HepG2 (cell line): ENCODE data around the gene TMEM132D. TPM values are rescaled to one million over a fixed set of nuclear protein-coding genes. Genes with fewer than 3 reads are reported as not detected.

Experiments used
- ATAC-seq: fragments of 200-7000 bp; cut with Tn5 transposase; 3 replicates; pipeline ENCODE4 v1.9.1; 2020; ENCODE audit warnings: mild to moderate bottlenecking, moderate library complexity
- BruUV-seq: library from RNA; stranded (reverse); fragments of 400-500 nt; replicated peaks from 2 replicates; lab custom pipeline; 2021; lab: Mats Ljungman, UMichigan
- CTCF ChIA-PET: fragments of 300-600 bp; formaldehyde crosslinking; extraction: SDS; loops from one replicate; lab custom pipeline; 2021; ENCODE audit warnings: low total read pairs, inconsistent platforms, low intra/inter-chr PET ratio; lab: Yijun Ruan, JAX
- POLR2A ChIA-PET: fragments of 350-600 bp; sonication (Branson Sonifier 250); formaldehyde crosslinking; loops from one replicate; lab custom pipeline; 2020; ENCODE audit warnings: antibody characterized with exemption, inconsistent platforms; lab: Yijun Ruan, JAX
- DNase-seq: peaks from one replicate; pipeline ENCODE4 v3.0.0-alpha.2; 2015; ENCODE audit warnings: low spot score
- FAIRE-seq: peaks from 3 replicates; lab custom pipeline; 2011; peaks lifted over from hg19 to GRCh38; lab: Jason Lieb, UNC
- H2AFZ ChIP-seq: one replicate; pipeline ENCODE4 v1.6.1; 2011; ENCODE audit warnings: low read length, inconsistent platforms
- H3K27ac ChIP-seq: fragments of 300-600 bp; 3 replicates; pipeline ENCODE4 v1.8.0; 2011; ENCODE audit warnings: mixed run types, mild to moderate bottlenecking, mixed read lengths, low read length, inconsistent platforms; ENCODE audit not compliant: insufficient read depth; ENCODE audit errors: extremely low read length
- H3K27me3 ChIP-seq, 2 experiments: fragments of 200-600 bp in 1 of 2; 2 replicates in 1 of 2; 3 replicates in 1 of 2; pipeline versions ENCODE4 v1.6.0 to v1.8.0; 2011; ENCODE audit warnings: low read length in 2 of 2, mild to moderate bottlenecking in 2 of 2, moderate library complexity in 2 of 2, inconsistent platforms in 1 of 2; ENCODE audit not compliant: insufficient read depth in 2 of 2, control insufficient read depth in 1 of 2
- H3K36me3 ChIP-seq, 2 experiments: fragments of 200-600 bp in 1 of 2; replicated peaks in 1 of 2; 2 replicates in 1 of 2; 3 replicates in 1 of 2; pipeline versions ENCODE4 v1.5.1 to v1.8.0; 2011; ENCODE audit warnings: low read length in 2 of 2, inconsistent platforms in 1 of 2; ENCODE audit not compliant: insufficient read depth in 2 of 2, control insufficient read depth in 1 of 2
- H3K4me1 ChIP-seq: 2 replicates; pipeline ENCODE4 v1.5.1; 2012; ENCODE audit warnings: low read length, inconsistent platforms; ENCODE audit not compliant: insufficient read depth
- H3K4me2 ChIP-seq: 2 replicates; pipeline ENCODE4 v1.6.0; 2011; ENCODE audit warnings: low read depth, low read length, inconsistent platforms
- H3K4me3 ChIP-seq, 3 experiments: fragments of 200-600 bp in 1 of 3; sonication (generic), shearing (Covaris generic) in 1 of 3; replicated peaks in 1 of 3; 2 replicates each; pipeline ENCODE4 v1.5.1; 2011 to 2016; ENCODE audit warnings: low read length in 3 of 3, inconsistent platforms in 2 of 3, low read depth in 2 of 3, mild to moderate bottlenecking in 2 of 3, control low read depth in 1 of 3, mixed read lengths in 1 of 3; ENCODE audit not compliant: insufficient read depth in 1 of 3
- H3K79me2 ChIP-seq: one replicate; pipeline ENCODE4 v1.6.1; 2011; ENCODE audit warnings: low read length, inconsistent platforms; ENCODE audit not compliant: insufficient read depth
- H3K9ac ChIP-seq: 2 replicates; pipeline ENCODE4 v1.6.0; 2011; ENCODE audit warnings: mild to moderate bottlenecking, low read depth, low read length, inconsistent platforms; ENCODE audit not compliant: insufficient read depth
- H3K9me3 ChIP-seq: 2 replicates; pipeline ENCODE4 v1.5.1; 2012; ENCODE audit warnings: mild to moderate bottlenecking, low read length
- H4K20me1 ChIP-seq: 2 replicates; pipeline ENCODE4 v1.6.0; 2011; ENCODE audit warnings: inconsistent platforms, mild to moderate bottlenecking, low read length, moderate library complexity; ENCODE audit not compliant: insufficient read depth
- NR3C1 ChIP-seq: sonication (generic); formaldehyde crosslinking; IDR thresholded peaks from 2 replicates; pipeline ENCODE4 v1.4.0; 2020; ENCODE audit warnings: missing genetic modification reagents
- ZNF468 ChIP-seq: sonication (generic); formaldehyde crosslinking; IDR thresholded peaks from 2 replicates; pipeline ENCODE4 v1.8.0; 2022; ENCODE audit warnings: mild to moderate bottlenecking, moderate library complexity, missing genetic modification reagents
- WGBS: methylation state at CpG from one replicate; pipeline ENCODE4 v1.1.6; 2017; ENCODE audit warnings: low lambda C conversion rate; 5-methylcytosine and 5-hydroxymethylcytosine counted together
- in situ Hi-C: cut with HindIII; loops from 2 replicates; pipeline ENCODE4 v1.10.0; 2017; ENCODE audit warnings: low pct_unique_long_range_greater_than_20kb; ENCODE audit not compliant: extremely low pct_ligation_motif_present
- intact Hi-C: fragments of 100-400 bp; cut with micrococcal nuclease; formaldehyde crosslinking; loops from one replicate; pipeline ENCODE4 v1.10.0; 2022; ENCODE audit not compliant: unreplicated experiment
- polyA plus RNA-seq, 8 experiments: library from polyadenylated mRNA; depleted of rRNA in 3 of 8; stranded (reverse) in 7 of 8; unstranded in 1 of 8; fragments of >200 nt; fragmentation: Illumina TruSeq in 4 of 8; extraction: Trizol in 4 of 8; gene quantifications; 2 replicates each; pipeline versions ENCODE4 v1.2.1 to v1.2.3, GENCODE V29; 2011 to 2016; ENCODE audit warnings: low read depth in 4 of 8, missing spikeins in 1 of 8, mixed read lengths in 1 of 8; ENCODE audit not compliant: insufficient read depth in 1 of 8
- total RNA-seq, 5 experiments: library from RNA; depleted of rRNA; stranded (reverse); fragments of >200 nt; fragmentation: Illumina TruSeq; extraction: Trizol; gene quantifications; 2 replicates each; pipeline ENCODE4 v1.2.3, GENCODE V29; 2016; ENCODE audit warnings: low read depth in 1 of 5
- TF ChIP-seq, protein P1 (sequence below): sonication (generic); formaldehyde crosslinking; IDR thresholded peaks from 2 replicates; pipeline ENCODE4 v1.5.1; 2020; ENCODE audit warnings: mild to moderate bottlenecking, missing genetic modification reagents, borderline replicate concordance
- TF ChIP-seq, protein P2 (sequence below): sonication (generic); formaldehyde crosslinking; IDR thresholded peaks from 2 replicates; pipeline ENCODE4 v1.5.0; 2020; ENCODE audit warnings: mild to moderate bottlenecking, missing genetic modification reagents

The TMEM132D gene
- total and polyA plus RNA-seq, 2 of the 13 experiments (the other 11 are each of a cell fraction or from before 2014, with no cell fraction given) = not detected

DNA sequence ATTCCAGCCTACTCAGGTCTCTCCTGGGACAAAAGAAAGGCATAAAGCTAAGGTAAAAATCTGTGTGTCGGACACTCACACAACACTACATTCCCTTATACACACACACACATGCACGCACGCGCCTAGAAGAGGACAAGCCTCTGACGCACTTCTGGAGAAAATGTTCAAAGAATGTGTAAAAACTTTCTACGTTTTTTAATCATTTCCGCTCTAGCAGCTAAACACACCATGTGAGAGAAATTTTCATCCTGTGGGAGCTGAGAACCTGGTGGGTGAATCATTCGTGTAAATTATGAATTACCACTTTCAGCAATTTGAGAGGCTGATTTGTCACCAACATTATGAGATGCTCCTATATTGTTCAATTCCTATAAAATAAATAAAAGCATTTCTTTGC, 494.5 kb downstream of the TMEM132D start:
- Histone ChIP-seq H3K9ac (no peak overlapping the region), H3K36me3 (no peaks in the 10 kb centered on the region), H3K9me3 (no peaks in the 10 kb centered on the region), H3K27ac (no peak overlapping the region), H3K79me2 (no peaks in the 10 kb centered on the region), H3K4me1 (no peaks in the 10 kb centered on the region), H2AFZ (no peak overlapping the region), H3K27me3 (no peaks in the 10 kb centered on the region; a peak in 1 of 5 replicates), H3K4me2 (no peak overlapping the region), H3K4me3 (no peak overlapping the region), H4K20me1 (no peaks in the 10 kb centered on the region)
- BruUV-seq = no TSS peak
- in situ Hi-C loops (no loop called here), intact Hi-C loops (no loop called here)
- POLR2A ChIA-PET = no interaction called here
- WGBS = 24% methylated on average over 8 of the region's 8 CpGs
- no peak for FAIRE-seq
- TF ChIP-seq ZNF468 (no peak), NR3C1 (CRISPR knock-in tag) (no peak)
- TF ChIP-seq, protein P1, sequence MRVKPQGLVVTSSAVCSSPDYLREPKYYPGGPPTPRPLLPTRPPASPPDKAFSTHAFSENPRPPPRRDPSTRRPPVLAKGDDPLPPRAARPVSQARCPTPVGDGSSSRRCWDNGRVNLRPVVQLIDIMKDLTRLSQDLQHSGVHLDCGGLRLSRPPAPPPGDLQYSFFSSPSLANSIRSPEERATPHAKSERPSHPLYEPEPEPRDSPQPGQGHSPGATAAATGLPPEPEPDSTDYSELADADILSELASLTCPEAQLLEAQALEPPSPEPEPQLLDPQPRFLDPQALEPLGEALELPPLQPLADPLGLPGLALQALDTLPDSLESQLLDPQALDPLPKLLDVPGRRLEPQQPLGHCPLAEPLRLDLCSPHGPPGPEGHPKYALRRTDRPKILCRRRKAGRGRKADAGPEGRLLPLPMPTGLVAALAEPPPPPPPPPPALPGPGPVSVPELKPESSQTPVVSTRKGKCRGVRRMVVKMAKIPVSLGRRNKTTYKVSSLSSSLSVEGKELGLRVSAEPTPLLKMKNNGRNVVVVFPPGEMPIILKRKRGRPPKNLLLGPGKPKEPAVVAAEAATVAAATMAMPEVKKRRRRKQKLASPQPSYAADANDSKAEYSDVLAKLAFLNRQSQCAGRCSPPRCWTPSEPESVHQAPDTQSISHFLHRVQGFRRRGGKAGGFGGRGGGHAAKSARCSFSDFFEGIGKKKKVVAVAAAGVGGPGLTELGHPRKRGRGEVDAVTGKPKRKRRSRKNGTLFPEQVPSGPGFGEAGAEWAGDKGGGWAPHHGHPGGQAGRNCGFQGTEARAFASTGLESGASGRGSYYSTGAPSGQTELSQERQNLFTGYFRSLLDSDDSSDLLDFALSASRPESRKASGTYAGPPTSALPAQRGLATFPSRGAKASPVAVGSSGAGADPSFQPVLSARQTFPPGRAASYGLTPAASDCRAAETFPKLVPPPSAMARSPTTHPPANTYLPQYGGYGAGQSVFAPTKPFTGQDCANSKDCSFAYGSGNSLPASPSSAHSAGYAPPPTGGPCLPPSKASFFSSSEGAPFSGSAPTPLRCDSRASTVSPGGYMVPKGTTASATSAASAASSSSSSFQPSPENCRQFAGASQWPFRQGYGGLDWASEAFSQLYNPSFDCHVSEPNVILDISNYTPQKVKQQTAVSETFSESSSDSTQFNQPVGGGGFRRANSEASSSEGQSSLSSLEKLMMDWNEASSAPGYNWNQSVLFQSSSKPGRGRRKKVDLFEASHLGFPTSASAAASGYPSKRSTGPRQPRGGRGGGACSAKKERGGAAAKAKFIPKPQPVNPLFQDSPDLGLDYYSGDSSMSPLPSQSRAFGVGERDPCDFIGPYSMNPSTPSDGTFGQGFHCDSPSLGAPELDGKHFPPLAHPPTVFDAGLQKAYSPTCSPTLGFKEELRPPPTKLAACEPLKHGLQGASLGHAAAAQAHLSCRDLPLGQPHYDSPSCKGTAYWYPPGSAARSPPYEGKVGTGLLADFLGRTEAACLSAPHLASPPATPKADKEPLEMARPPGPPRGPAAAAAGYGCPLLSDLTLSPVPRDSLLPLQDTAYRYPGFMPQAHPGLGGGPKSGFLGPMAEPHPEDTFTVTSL (CRISPR knock-in tag) = no peak
- TF ChIP-seq, protein P2, sequence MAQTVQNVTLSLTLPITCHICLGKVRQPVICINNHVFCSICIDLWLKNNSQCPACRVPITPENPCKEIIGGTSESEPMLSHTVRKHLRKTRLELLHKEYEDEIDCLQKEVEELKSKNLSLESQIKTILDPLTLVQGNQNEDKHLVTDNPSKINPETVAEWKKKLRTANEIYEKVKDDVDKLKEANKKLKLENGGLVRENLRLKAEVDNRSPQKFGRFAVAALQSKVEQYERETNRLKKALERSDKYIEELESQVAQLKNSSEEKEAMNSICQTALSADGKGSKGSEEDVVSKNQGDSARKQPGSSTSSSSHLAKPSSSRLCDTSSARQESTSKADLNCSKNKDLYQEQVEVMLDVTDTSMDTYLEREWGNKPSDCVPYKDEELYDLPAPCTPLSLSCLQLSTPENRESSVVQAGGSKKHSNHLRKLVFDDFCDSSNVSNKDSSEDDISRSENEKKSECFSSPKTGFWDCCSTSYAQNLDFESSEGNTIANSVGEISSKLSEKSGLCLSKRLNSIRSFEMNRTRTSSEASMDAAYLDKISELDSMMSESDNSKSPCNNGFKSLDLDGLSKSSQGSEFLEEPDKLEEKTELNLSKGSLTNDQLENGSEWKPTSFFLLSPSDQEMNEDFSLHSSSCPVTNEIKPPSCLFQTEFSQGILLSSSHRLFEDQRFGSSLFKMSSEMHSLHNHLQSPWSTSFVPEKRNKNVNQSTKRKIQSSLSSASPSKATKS (CRISPR knock-in tag) = no peak
- CTCF ChIA-PET = no interaction called here
- ATAC-seq = no peak
- no peak for DNase-seq
